Progenitor cell of endocrine pancreas (in vitro differentiated cells): ENCODE measurements around the gene ZEB1. TPM values are rescaled to one million over a fixed set of nuclear protein-coding genes. Genes with fewer than 3 reads are reported as not detected.
"Not testable (repeated sequence)": the region's sequence is repeated elsewhere in the genome, so short reads cannot be mapped to it uniquely, and the experiment has no call there.

Experiments
- DNase-seq: peaks from one replicate; pipeline ENCODE4 v3.0.0; 2021; ENCODE audit warnings: low spot score; ENCODE audit not compliant: unreplicated experiment
- H3K27ac Mint-ChIP-seq: 2 replicates; pipeline ENCODE4 v1.8.0; 2021; ENCODE audit warnings: mild to moderate bottlenecking, moderate library complexity, mixed read lengths
- H3K27me3 Mint-ChIP-seq: 2 replicates; pipeline ENCODE4 v1.8.0; 2021; ENCODE audit warnings: mixed read lengths
- H3K36me3 Mint-ChIP-seq: 2 replicates; pipeline ENCODE4 v1.8.0; 2022; ENCODE audit warnings: mixed read lengths; ENCODE audit not compliant: insufficient read depth
- H3K4me1 Mint-ChIP-seq: 2 replicates; pipeline ENCODE4 v1.8.0; 2021; ENCODE audit warnings: low read depth, mixed read lengths
- H3K4me3 Mint-ChIP-seq: 2 replicates; pipeline ENCODE4 v1.8.0; 2021; ENCODE audit warnings: low read depth, mild to moderate bottlenecking, moderate library complexity, mixed read lengths
- H3K9me3 Mint-ChIP-seq: 2 replicates; pipeline ENCODE4 v1.8.0; 2021; ENCODE audit warnings: low read depth, mixed read lengths
- total RNA-seq: library from RNA; stranded (reverse); gene quantifications from 2 replicates; pipeline ENCODE4 v1.2.1, GENCODE V29; 2021
- TF ChIP-seq, protein P1 (sequence below): fragments of 200-600 bp; sonication (generic); IDR thresholded peaks from one replicate; pipeline ENCODE4 v1.5.0; 2021; ENCODE audit warnings: antibody characterized with exemption, mild to moderate bottlenecking; ENCODE audit not compliant: unreplicated experiment

The ZEB1 gene
- total RNA-seq, 1 donor from 2014 or later, result 1.7 TPM

GRCh38 chr10:31362023-31362641 is 43.1 kb downstream of the ZEB1 start:
- Mint-ChIP-seq H3K27ac (no peak overlapping the region), H3K4me3 (no peak overlapping the region), H3K4me1 (no peaks in the 10 kb centered on the region), H3K27me3 (no peaks in the 10 kb centered on the region), H3K36me3 (peaks cover 2% of the 10 kb centered on the region), H3K9me3 (no peaks in the 10 kb centered on the region)
- no peak for DNase-seq
- TF ChIP-seq, protein P1, sequence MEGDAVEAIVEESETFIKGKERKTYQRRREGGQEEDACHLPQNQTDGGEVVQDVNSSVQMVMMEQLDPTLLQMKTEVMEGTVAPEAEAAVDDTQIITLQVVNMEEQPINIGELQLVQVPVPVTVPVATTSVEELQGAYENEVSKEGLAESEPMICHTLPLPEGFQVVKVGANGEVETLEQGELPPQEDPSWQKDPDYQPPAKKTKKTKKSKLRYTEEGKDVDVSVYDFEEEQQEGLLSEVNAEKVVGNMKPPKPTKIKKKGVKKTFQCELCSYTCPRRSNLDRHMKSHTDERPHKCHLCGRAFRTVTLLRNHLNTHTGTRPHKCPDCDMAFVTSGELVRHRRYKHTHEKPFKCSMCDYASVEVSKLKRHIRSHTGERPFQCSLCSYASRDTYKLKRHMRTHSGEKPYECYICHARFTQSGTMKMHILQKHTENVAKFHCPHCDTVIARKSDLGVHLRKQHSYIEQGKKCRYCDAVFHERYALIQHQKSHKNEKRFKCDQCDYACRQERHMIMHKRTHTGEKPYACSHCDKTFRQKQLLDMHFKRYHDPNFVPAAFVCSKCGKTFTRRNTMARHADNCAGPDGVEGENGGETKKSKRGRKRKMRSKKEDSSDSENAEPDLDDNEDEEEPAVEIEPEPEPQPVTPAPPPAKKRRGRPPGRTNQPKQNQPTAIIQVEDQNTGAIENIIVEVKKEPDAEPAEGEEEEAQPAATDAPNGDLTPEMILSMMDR, result no peak

DNA sequence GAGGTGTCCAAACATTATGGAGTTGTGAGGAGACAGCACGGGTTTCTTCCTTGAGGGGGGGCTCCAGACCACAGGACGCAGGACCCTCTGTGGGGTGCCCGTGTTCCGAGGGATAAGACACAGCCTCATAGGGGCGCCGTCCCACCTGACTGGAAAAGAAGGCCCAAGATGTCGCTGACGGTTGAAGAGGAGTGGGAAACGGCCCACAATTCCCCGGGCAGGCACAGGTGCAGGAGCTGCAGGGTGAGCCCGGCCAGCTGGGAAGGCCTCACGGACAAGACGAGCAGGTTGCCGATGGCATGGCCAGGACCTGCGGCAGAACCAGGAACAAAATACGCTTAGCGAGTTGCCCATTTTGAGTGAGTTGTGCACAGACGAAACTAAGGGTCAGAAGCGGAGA is 44.7 kb downstream of the ZEB1 start:
- DNase-seq, H3K4me1 Mint-ChIP-seq, H3K27me3 Mint-ChIP-seq, H3K9me3 Mint-ChIP-seq, H3K36me3 Mint-ChIP-seq, H3K4me3 Mint-ChIP-seq: not testable (repeated sequence)
- peak overlapping the region; percentile 33 for H3K27ac Mint-ChIP-seq

DNA sequence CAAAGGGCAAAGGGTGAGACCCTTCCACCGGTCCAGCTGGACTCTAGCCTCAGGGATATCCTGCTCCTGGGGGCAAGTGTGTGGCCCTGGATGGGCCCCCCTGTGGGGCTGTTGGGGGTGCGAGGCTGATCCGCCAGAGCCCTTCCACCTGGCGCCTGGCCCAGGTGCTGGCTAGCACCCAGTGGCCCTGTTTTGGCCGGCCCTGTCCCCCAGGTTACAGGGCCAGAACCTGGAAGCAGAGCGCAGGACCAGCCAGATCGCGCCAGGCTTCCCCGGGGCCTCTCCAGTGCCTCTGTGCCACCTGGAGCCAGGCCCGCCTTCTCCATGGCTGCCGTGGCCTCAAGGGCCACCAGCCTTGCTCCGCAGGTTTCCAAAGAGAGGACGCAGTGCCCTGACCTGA is 45.2 kb downstream of the ZEB1 start:
- H3K4me3 Mint-ChIP-seq, H3K27me3 Mint-ChIP-seq, H3K27ac Mint-ChIP-seq, H3K36me3 Mint-ChIP-seq, H3K9me3 Mint-ChIP-seq, DNase-seq, H3K4me1 Mint-ChIP-seq: not testable (repeated sequence)

GRCh38 chr10:31366703-31367102 is 47.7 kb downstream of the ZEB1 start:
- Mint-ChIP-seq H3K36me3 (peaks cover 2% of the 10 kb centered on the region), H3K27ac (no peak overlapping the region), H3K9me3 (no peaks in the 10 kb centered on the region), H3K27me3 (peaks cover 3% of the 10 kb centered on the region), H3K4me1 (no peaks in the 10 kb centered on the region), H3K4me3 (no peak overlapping the region)
- TF ChIP-seq, protein P1, result no peak
- DNase-seq, result no peak

GRCh38 chr10:31368724-31369123 is 49.7 kb downstream of the ZEB1 start:
- Mint-ChIP-seq H3K4me3 (no peak overlapping the region), H3K9me3 (no peaks in the 10 kb centered on the region), H3K4me1 (no peaks in the 10 kb centered on the region), H3K27me3 (peaks cover 3% of the 10 kb centered on the region), H3K36me3 (no peaks in the 10 kb centered on the region), H3K27ac (no peak overlapping the region)
- TF ChIP-seq, protein P1, result no peak
- no peak for DNase-seq

- no peak overlapping the region for H3K27ac Mint-ChIP-seq
- H3K9me3 Mint-ChIP-seq, result no peaks in the 10 kb centered on the region
- DNase-seq, result no peak
- TF ChIP-seq, protein P1, result no peak
- H3K36me3 Mint-ChIP-seq, result no peaks in the 10 kb centered on the region
- no peak overlapping the region for H3K4me3 Mint-ChIP-seq
- H3K4me1 Mint-ChIP-seq, result no peaks in the 10 kb centered on the region
- H3K27me3 Mint-ChIP-seq, result peaks cover 7% of the 10 kb centered on the region
Observed at GRCh38 chr10:31372439-31372838, 53.4 kb downstream of the ZEB1 start.
